Measurements from ENCODE around the gene KLHL1. TPM values are rescaled to one million over a fixed set of nuclear protein-coding genes. Genes with fewer than 3 reads are reported as not detected.

The KLHL1 gene
- total and polyA plus RNA-seq, 9 of the 15 experiments (the other 6 are each of a cell fraction or from before 2014, with no cell fraction given): not detected

DNA sequence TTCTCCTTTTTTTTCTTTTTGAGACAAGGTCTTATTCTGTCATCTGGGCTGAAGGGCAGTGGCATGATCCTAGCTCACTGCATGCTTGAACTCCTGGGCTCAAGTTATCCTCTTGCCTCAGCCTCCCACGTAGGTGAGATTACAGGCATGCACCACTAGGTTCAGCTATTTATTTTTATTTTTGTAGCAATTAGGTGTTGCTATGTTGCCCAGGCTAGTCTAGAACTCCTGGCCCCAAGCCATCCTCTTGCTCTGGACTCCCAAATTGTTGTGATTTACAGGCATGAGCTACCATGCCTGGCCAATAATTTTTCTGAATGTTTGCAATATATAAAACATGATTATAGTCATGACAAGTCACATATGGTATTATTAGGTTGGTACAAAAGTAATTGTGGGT is 161.7 kb downstream of the KLHL1 start (continued):
- TF ChIP-seq JUND (IDR thresholded peaks at IDR 0.05; ENCODE audit: borderline replicate concordance, low read depth, low read length): no peak
- TF ChIP-seq JUND (tag; IDR thresholded peaks at IDR 0.05; ENCODE audit: borderline replicate concordance, low read depth, low read length): no peak
- TF ChIP-seq BHLHE40 (IDR thresholded peaks at IDR 0.05; ENCODE audit: low read length): no peak
- TF ChIP-seq, protein P1, sequence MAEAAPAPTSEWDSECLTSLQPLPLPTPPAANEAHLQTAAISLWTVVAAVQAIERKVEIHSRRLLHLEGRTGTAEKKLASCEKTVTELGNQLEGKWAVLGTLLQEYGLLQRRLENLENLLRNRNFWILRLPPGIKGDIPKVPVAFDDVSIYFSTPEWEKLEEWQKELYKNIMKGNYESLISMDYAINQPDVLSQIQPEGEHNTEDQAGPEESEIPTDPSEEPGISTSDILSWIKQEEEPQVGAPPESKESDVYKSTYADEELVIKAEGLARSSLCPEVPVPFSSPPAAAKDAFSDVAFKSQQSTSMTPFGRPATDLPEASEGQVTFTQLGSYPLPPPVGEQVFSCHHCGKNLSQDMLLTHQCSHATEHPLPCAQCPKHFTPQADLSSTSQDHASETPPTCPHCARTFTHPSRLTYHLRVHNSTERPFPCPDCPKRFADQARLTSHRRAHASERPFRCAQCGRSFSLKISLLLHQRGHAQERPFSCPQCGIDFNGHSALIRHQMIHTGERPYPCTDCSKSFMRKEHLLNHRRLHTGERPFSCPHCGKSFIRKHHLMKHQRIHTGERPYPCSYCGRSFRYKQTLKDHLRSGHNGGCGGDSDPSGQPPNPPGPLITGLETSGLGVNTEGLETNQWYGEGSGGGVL (CRISPR knock-in tag; IDR thresholded peaks at IDR 0.05): no peak
- no peak for TF ChIP-seq KLF6 (CRISPR knock-in tag; IDR thresholded peaks at IDR 0.05; ENCODE audit: borderline replicate concordance)

- no peaks in the 10 kb centered on the region for H3K27me3 ChIP-seq (ENCODE audit: control insufficient read depth in 2 of 2, insufficient read depth in 2 of 2, low read length in 2 of 2)
- H3K9me3 ChIP-seq (replicated peaks; ENCODE audit: control insufficient read depth, insufficient read depth, low read depth, low read length): no peaks in the 10 kb centered on the region
- no peak overlapping the region for H3K27ac ChIP-seq (ENCODE audit: extremely low read depth, low read depth, low read length)
- 0% methylated on average over 2 of the region's 2 CpGs for WGBS (ENCODE audit: insufficient coverage, low coverage, missing lambda C conversion rate)
- ChIA-PET CTCF (ENCODE audit: low intra/inter-chr PET ratio) (no interaction called here), POLR2A (no interaction called here)
- BruUV-seq (replicated peaks): no TSS peak
- no peak overlapping the region for H3K4me2 ChIP-seq (ENCODE audit: insufficient read depth, low read length)
- no peak overlapping the region for H3K9ac ChIP-seq (ENCODE audit: insufficient read depth in 1 of 2, low read depth in 2 of 2, low read length in 2 of 2)
- TF ChIP-seq NFYB (IDR thresholded peaks at IDR 0.05; ENCODE audit: extremely low read depth, insufficient read length): no peak
- TF ChIP-seq NFIX (CRISPR knock-in tag; IDR thresholded peaks at IDR 0.05; ENCODE audit: low read depth): no peak
- TF ChIP-seq CTCF (IDR thresholded peaks at IDR 0.05 in 2 of 3, conservative IDR thresholded peaks at IDR 0.05 in 1 of 3; ENCODE audit: insufficient read depth in 2 of 3, low read depth in 1 of 3, low read length in 3 of 3): 0 out of 6 replicates have a peak, but pooled peaks of 1 of the 3 experiments have one; percentile 14
- in situ Hi-C loops (cut with MboI): no loop called here
- no peak for ATAC-seq
- H2AFZ ChIP-seq (ENCODE audit: low read depth, low read length): no peak overlapping the region
- H3K36me3 ChIP-seq (ENCODE audit: control insufficient read depth, insufficient read depth, low read length): no peaks in the 10 kb centered on the region
- H3K4me1 ChIP-seq (replicated peaks in 1 of 2; ENCODE audit: control insufficient read depth in 2 of 2, insufficient read depth in 2 of 2, low read length in 2 of 2): no peaks in the 10 kb centered on the region
- no peak for FAIRE-seq
- intact Hi-C loops (cut with micrococcal nuclease): no loop called here
- H3K4me3 ChIP-seq: no peak overlapping the region
- peak in 2 of 4 experiments; percentile 0 to 3 for DNase-seq (ENCODE audit: extremely low read depth in 1 of 4, low spot score in 3 of 4)
- no peaks in the 10 kb centered on the region for H4K20me1 ChIP-seq (replicated peaks; ENCODE audit: control insufficient read depth, insufficient read depth, low read length)
- no peaks in the 10 kb centered on the region for H3K9me1 ChIP-seq (ENCODE audit: control insufficient read depth, insufficient read depth, low read length)
- no peaks in the 10 kb centered on the region for H3K79me2 ChIP-seq (ENCODE audit: control insufficient read depth, insufficient read depth, low read length)
Measured at GRCh38 chr13:69935043-69935442, 173.2 kb downstream of the KLHL1 start.
